ENCODE data around the gene MCHR1.

- TF ChIP-seq CTCF (conservative IDR thresholded peaks at IDR 0.05) (no peak), ZFX (IDR thresholded peaks at IDR 0.05) (no peak)
Measured at GRCh38 chr22:40666151-40666848, 13.0 kb upstream of the MCHR1 start.
